SH-SY5Y (cell line): ENCODE measurements around the gene LYZL1.

ENCODE experiments used
- GATA2 ChIP-seq: IDR thresholded peaks from 2 replicates; pipeline ENCODE4 v1.6.1; 2011; ENCODE audit warnings: mild to moderate bottlenecking, low read depth, low read length
- GATA3 ChIP-seq: IDR thresholded peaks from 2 replicates; pipeline ENCODE4 v1.6.1; 2011; ENCODE audit warnings: low read depth, mild to moderate bottlenecking, low read length, moderate library complexity

DNA sequence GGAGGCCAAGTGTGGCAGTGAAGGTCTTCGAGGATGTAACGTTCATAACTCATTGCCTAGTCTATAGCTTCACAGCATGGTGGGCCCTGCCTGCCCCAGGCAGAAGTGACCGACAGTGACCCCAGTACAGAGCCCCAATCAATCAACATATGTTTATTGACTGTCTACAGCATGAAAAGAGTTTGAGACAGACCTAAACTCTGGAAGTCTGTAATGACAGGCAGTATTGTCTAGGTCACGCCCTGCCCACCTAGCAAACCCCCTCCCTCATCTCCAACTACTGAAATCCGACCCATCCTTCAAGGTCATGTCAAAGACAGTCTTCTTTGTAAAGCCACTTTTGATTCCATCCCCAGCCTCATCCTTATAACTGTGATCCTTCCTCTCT lies 43.9 kb downstream of the LYZL1 start:
- TF ChIP-seq GATA2: no peak
- TF ChIP-seq GATA3: no peak
